ENCODE results near the gene BRIP1. TPM values are rescaled to one million over a fixed set of nuclear protein-coding genes. Genes with fewer than 3 reads are reported as not detected.
"Not testable (repeated sequence)": the region's sequence is repeated elsewhere in the genome, so short reads cannot be mapped to it uniquely, and the experiment has no call there.

Gene BRIP1
- total RNA-seq, 2 donors from 2014 or later = 10.8 to 23.1 TPM

DNA sequence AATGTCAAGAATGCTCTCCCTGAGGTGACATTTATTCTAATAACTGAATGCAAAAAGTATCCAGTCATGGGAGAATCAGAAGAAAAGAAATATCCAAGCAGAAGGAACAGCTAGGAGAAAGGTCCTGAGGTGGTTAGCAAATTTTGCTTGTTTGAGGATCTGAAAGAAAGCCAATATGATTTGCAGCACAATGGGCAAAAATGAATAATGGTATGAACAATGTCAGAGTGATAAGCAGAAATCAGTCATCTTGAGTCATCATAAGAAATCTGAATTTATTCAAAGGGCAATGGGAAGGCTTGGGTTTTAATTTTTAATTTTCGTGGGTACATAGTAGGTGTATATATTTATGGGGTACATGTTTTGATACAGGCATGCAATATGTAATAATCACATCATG, 68.5 kb downstream of the BRIP1 start:
- Mint-ChIP-seq H3K36me3 (peaks cover 8% of the 10 kb centered on the region), H3K9me3 (no peaks in the 10 kb centered on the region), H3K4me1 (ENCODE audit: low read depth in 2 of 2) (no peaks in the 10 kb centered on the region), H3K27me3 (no peaks in the 10 kb centered on the region), H3K27ac (no peak overlapping the region), H3K4me3 (no peak overlapping the region)
- DNase-seq (ENCODE audit: low spot score) (no peak), ATAC-seq (no peak)

DNA sequence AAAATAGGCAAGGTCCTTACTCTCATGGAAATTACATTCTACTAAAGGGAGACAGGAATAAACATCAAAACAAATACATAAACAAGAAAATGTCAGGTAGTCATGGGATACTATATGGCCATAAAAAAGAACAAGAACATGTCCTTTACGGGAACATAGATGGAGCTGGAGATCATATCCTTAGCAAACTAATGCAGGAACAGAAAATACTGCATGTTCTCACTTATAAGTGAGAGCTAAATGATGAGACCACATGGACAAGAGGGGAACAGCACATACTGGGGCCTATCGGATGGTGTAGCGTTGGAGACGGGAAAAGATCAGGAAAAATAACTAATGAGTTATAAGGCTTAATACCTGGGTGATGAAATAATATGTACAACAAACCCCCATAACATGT, 69.1 kb downstream of the BRIP1 start:
- DNase-seq (ENCODE audit: low spot score) (no peak), ATAC-seq (no peak)
- Mint-ChIP-seq H3K36me3 (peaks cover 8% of the 10 kb centered on the region), H3K9me3 (no peaks in the 10 kb centered on the region), H3K4me3 (no peak overlapping the region), H3K4me1 (ENCODE audit: low read depth in 2 of 2) (no peaks in the 10 kb centered on the region), H3K27me3 (no peaks in the 10 kb centered on the region), H3K27ac (no peak overlapping the region)

DNA sequence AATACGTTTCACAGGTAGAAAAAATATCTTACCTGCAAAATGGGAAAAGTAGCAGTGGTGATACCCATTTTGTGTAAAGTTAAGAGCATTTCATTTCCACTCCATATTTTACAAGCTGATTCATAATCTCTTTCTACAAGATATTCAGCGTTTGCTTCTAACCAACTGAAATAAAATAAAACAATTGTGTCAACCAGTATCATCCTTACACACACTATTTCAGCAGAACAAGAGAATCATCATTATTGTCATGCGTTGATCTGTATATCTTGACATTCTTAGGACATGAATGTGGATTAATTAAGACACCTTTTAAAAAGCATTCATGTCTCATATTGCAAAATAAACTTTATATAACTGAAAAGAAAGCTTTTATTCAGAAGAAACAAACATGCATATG, 69.8 kb downstream of the BRIP1 start:
- Mint-ChIP-seq H3K36me3 (peaks cover 8% of the 10 kb centered on the region), H3K4me3 (no peak overlapping the region), H3K27ac (no peak overlapping the region), H3K9me3 (no peaks in the 10 kb centered on the region), H3K4me1 (ENCODE audit: low read depth in 2 of 2) (no peaks in the 10 kb centered on the region), H3K27me3 (no peaks in the 10 kb centered on the region)
- ATAC-seq (no peak), DNase-seq (ENCODE audit: low spot score) (no peak)

DNA sequence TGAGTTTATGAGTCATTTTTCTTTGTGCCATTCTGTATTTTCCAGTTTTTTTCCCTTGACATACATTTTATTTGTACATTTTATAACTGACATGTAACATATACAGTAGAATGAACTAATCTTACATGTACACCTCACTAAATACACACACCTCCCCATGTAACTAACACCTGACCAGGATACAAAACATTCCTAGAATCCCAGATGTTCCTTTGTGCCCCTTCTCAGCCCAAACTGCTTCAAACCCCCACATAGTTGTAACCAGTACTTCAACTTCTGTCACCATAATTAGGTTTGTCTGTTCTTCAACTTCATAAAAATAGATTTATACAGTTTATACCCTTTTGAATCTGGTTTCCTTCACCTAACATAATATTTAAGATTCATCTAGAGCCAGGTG, 73.5 kb downstream of the BRIP1 start:
- H3K27me3 Mint-ChIP-seq = no peaks in the 10 kb centered on the region

DNA sequence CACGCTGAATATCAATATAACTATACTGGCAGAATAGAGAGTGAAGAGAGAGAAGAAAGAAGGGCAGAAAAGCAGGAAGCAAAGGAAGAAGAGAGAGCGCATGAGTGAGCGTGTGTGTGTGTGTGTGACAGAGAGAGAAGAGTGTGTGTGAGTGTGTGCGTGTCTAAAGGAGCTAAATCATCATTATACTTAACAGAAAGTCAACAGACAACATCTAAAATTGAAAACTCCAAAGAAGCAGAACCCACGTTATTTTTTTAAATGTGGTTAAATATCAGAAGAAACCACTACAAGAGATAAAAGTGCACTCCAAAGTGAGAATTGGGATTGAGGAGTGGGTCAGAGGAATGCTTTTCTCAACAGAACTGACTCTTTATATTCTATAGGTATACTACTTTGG, 77.2 kb downstream of the BRIP1 start:
- DNase-seq (ENCODE audit: low spot score) (no peak), ATAC-seq (no peak)
- no peak overlapping the region for H3K27ac Mint-ChIP-seq
- no peaks in the 10 kb centered on the region for H3K36me3 Mint-ChIP-seq
- no peaks in the 10 kb centered on the region for H3K27me3 Mint-ChIP-seq
- no peaks in the 10 kb centered on the region for H3K9me3 Mint-ChIP-seq
- H3K4me1 Mint-ChIP-seq (ENCODE audit: low read depth in 2 of 2) = peaks cover 0 to 3% of the 10 kb centered on the region in 2 donors
- H3K4me3 Mint-ChIP-seq = no peak overlapping the region

More for the DNA sequence above, 73.5 kb downstream of the BRIP1 start:
- Mint-ChIP-seq H3K4me3 (no peak overlapping the region), H3K27ac (no peak overlapping the region), H3K4me1 (ENCODE audit: low read depth in 2 of 2) (peaks cover 0 to 3% of the 10 kb centered on the region in 2 donors), H3K9me3 (no peaks in the 10 kb centered on the region), H3K36me3 (no peaks in the 10 kb centered on the region)
- no peak for ATAC-seq
- no peak for DNase-seq (ENCODE audit: low spot score)

DNA sequence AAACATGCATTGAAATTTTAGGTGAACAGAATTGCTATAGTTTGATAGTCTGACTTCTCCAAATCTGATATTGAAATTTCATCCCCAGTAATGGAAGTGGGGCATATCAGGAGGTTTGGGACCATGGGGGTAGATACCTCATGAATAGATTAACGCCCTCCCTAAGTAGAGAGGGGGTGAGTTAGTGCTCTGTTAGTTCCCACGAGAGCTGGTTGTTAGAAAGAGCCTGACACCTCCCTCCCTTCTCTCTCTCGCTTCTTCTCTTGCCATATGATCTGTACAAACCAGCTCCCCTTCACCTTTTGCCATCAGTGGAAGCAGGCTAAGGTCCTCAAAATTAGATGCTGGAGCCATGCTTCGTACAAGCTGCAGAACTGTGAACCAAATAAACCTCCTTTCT, 78.8 kb downstream of the BRIP1 start:
- no peaks in the 10 kb centered on the region for H3K27me3 Mint-ChIP-seq
- no peak overlapping the region for H3K4me3 Mint-ChIP-seq
- DNase-seq (ENCODE audit: low spot score) = no peak
- ATAC-seq = peak in 1 of 2 donors; percentile 20
- no peaks in the 10 kb centered on the region for H3K9me3 Mint-ChIP-seq
- H3K4me1 Mint-ChIP-seq (ENCODE audit: low read depth in 2 of 2) = peaks cover 0 to 3% of the 10 kb centered on the region in 2 donors
- H3K36me3 Mint-ChIP-seq = no peaks in the 10 kb centered on the region
- H3K27ac Mint-ChIP-seq = no peak overlapping the region

DNA sequence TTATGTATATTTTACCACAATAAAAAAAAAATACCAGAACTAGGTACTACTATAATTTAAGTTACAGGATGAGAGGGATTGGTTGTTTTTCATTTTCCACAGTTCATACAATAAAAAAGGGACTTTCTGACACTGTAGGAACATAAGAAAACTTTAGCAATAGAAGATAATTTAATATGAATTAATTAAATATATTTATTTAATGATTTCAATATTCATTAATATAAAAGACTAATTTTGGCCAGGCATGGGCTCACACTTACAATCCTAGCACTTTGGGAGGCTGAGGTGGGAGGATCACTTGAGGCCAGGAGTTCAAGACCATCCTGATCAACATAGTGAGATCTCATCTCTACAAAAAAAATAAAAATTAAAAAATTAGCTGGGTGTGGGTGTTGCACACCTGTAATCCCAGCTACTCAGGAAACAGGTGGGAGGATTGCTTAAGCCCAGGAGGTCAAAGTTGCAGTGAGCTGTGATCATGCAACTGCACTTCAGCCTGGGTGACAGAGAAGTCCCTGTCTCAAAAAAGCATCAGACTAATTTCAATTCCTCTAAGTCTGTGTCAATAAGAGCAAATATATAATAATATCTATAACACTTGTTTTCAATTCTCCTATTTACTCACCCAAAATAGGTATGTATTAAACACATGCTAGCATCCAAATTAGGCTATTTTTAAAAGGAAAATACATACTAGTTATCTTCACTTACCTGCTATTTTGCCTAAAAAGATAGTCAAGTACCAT, 79.6 kb downstream of the BRIP1 start:
- Mint-ChIP-seq H3K4me3 (no peak overlapping the region), H3K9me3 (no peaks in the 10 kb centered on the region), H3K27ac (no peak overlapping the region), H3K27me3 (no peaks in the 10 kb centered on the region), H3K36me3 (no peaks in the 10 kb centered on the region), H3K4me1 (ENCODE audit: low read depth in 2 of 2) (peaks cover 0 to 3% of the 10 kb centered on the region in 2 donors)
- DNase-seq (ENCODE audit: low spot score) (no peak), ATAC-seq (no peak)

DNA sequence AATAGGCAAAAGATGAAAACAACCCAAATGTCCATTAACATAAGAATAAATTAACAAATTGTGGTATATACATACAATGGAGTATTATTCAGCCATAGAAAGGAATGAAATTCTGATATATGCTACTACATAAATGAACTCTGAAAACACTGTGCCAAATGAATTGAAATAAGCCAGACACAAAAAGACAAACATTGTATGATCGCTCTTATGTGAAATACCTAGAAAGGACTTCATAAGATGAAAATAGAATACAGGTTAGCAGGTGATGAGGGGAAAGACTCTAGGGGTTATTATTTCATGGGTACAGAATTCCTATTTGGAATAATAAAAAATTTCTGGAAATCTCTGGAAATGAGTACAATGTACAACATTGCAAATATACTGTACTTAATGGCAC, 80.2 kb downstream of the BRIP1 start:
- Mint-ChIP-seq H3K27ac (no peak overlapping the region), H3K4me3 (no peak overlapping the region), H3K36me3 (no peaks in the 10 kb centered on the region), H3K9me3 (no peaks in the 10 kb centered on the region), H3K27me3 (no peaks in the 10 kb centered on the region), H3K4me1 (ENCODE audit: low read depth in 2 of 2) (peaks cover 0 to 3% of the 10 kb centered on the region in 2 donors)
- DNase-seq (ENCODE audit: low spot score) (no peak), ATAC-seq (no peak)

DNA sequence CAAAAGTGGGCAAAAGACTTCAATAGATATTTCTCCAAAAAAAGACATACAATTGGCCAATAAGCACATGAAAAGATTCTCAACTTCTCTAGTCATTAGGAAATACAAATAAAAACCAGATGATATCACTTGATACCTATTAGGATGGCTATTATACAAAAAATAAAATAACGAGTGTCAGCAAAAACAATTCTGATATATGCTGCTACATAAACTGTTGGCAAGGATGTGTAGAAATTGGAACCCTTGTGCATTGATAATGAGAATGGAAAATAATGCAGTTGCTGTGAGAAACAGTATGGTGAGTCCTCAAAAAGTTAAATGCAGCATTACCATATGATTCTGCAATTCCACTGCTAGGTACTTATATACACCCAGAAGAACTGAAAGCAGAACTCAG, 80.6 kb downstream of the BRIP1 start:
- no peak overlapping the region for H3K27ac Mint-ChIP-seq
- H3K36me3 Mint-ChIP-seq = no peaks in the 10 kb centered on the region
- DNase-seq (ENCODE audit: low spot score) (no peak), ATAC-seq (no peak)
- no peak overlapping the region for H3K4me3 Mint-ChIP-seq
- no peaks in the 10 kb centered on the region for H3K27me3 Mint-ChIP-seq
- H3K9me3 Mint-ChIP-seq = no peaks in the 10 kb centered on the region
- peaks cover 0 to 3% of the 10 kb centered on the region in 2 donors for H3K4me1 Mint-ChIP-seq (ENCODE audit: low read depth in 2 of 2)

DNA sequence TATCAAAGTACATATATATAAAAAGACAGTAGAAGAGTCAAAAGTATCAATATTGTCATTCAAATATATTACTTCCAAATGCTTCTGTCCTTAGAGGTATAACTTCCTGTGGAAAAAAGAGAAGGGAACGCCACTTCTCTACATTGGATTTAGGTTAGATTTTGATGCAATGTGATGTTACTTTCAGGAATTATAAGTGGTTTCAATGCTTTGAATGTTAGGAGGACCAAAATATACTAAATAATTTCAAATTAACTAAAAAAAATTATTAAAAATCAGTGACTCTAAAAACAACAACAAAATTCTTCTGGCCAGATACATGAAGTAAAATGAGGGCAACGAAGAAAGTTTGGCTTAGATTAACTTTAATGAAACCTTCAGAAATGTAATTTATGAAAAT, 88.0 kb downstream of the BRIP1 start:
- Mint-ChIP-seq H3K9me3 (peaks cover 7% of the 10 kb centered on the region), H3K27me3 (no peaks in the 10 kb centered on the region), H3K36me3 (peaks cover 11% of the 10 kb centered on the region), H3K4me3 (no peak overlapping the region), H3K4me1 (ENCODE audit: low read depth in 2 of 2) (no peaks in the 10 kb centered on the region), H3K27ac (no peak overlapping the region)
- DNase-seq (ENCODE audit: low spot score) = no peak
- ATAC-seq = no peak

DNA sequence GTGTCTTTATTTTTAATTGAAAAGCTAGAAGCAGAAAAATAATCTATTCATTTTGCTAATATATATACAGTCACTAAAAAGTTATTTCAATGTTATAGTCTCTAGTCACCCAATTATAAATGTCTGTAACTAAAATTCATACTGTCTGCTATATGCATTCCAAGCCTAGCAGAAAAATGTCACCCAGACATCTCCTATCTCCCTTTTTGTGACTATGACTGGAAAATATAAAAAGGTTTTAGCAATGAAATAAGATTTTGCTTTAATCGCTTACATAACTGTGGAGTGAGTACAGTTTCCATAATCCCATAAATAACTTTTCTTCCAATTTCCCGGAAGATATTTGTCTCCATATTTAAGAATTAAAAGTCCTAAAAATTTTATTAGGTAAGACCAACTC, 88.6 kb downstream of the BRIP1 start:
- no peak overlapping the region for H3K27ac Mint-ChIP-seq
- no peak for DNase-seq (ENCODE audit: low spot score)
- H3K27me3 Mint-ChIP-seq = no peaks in the 10 kb centered on the region
- H3K9me3 Mint-ChIP-seq = peaks cover 10% of the 10 kb centered on the region
- no peak for ATAC-seq
- H3K4me3 Mint-ChIP-seq = no peak overlapping the region
- H3K36me3 Mint-ChIP-seq = peaks cover 17% of the 10 kb centered on the region
- H3K4me1 Mint-ChIP-seq (ENCODE audit: low read depth in 2 of 2) = no peaks in the 10 kb centered on the region

DNA sequence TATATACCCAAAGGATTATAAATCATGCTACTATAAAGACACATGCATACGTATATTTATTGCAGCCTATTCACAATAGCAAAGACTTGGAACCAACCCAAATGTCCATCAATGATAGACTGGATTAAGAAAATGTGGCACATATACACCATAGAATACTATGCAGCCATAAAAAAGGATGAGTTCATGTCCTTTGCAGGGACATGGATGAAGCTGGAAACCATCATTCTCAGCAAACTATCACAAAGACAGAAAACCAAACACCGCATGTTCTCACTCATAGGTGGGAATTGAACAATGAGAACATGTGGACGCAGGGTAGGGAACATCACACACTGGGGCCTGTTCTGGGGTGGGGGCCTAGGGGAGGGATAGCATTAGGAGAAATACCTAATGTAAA, 89.2 kb downstream of the BRIP1 start:
- H3K27me3 Mint-ChIP-seq; DNase-seq (ENCODE audit: low spot score); H3K27ac Mint-ChIP-seq; ATAC-seq; H3K4me1 Mint-ChIP-seq (ENCODE audit: low read depth in 2 of 2); H3K4me3 Mint-ChIP-seq: not testable (repeated sequence)
- peaks cover 10% of the 10 kb centered on the region for H3K9me3 Mint-ChIP-seq
- peaks cover 22% of the 10 kb centered on the region for H3K36me3 Mint-ChIP-seq

DNA sequence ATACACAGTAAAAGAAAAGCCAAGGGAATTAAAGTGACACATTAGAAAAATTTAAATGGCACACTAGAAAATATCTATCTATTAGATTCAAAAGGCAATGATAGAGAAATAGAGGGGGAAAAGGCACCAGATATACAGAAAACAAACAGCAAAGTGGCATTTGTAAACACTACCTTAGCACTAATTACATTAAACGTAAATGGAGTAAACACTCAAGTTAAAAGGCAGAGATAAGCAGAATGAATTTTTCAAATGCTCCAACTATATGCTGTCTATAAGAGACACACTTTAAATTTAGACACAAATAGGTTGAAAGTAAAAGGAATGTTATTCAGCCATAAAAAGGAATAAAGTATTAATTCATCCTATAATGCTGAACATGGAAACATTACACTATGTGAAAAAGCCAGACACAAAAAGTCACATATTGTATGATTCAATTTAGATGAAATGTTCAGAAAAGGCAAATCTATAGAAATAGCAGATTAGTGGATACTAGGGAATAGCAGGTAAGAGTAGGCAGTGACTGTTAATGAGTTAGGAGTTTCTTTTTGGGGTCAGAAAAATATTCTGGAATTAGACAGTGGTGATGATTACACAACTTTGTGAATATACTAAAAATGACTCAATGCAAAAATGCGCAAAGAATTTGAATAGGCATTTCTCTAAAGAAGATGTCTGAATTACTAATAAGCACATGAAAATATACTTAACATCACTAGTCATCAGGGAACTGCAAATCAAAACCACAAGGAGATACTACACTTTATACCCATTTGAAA, 92.4 kb downstream of the BRIP1 start:
- ATAC-seq (no peak), DNase-seq (ENCODE audit: low spot score) (no peak)
- Mint-ChIP-seq H3K36me3 (peaks cover 29% of the 10 kb centered on the region), H3K27ac (no peak overlapping the region), H3K9me3 (peaks cover 10% of the 10 kb centered on the region), H3K4me1 (ENCODE audit: low read depth in 2 of 2) (no peaks in the 10 kb centered on the region), H3K4me3 (no peak overlapping the region), H3K27me3 (no peaks in the 10 kb centered on the region)

DNA sequence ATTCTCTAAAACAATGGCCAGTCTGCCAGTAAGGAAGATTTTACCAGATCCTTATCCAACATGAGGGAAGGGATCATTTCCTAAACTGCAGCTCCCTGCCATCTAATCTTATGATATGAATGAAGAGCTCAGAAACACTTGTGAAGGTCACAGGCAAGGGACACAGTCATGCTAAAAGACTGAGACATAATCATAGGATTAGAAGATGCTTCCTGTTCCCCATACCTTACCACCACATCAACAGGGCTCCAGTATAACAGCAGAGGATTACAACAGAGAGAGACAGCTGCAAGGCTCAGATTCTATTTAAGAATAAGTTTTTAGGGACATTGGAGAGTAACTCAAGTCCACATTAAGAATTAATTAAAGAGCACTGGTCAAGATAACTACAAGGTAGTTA, 93.3 kb downstream of the BRIP1 start:
- DNase-seq (ENCODE audit: low spot score) (no peak), ATAC-seq (no peak)
- Mint-ChIP-seq H3K4me1 (ENCODE audit: low read depth in 2 of 2) (no peaks in the 10 kb centered on the region), H3K27me3 (no peaks in the 10 kb centered on the region), H3K36me3 (peaks cover 29% of the 10 kb centered on the region), H3K27ac (no peak overlapping the region), H3K4me3 (no peak overlapping the region), H3K9me3 (peaks cover 10% of the 10 kb centered on the region)

Measured in natural killer cell treated with Interleukin-12 subunit alpha and Interleukin-12 subunit beta and Interleukin-15 and Interleukin-18, amount 100 ng/mL, for 72 hours (primary cell).